H1 (cell line): ENCODE results near the gene PDE4B. TPM values are rescaled to one million over a fixed set of nuclear protein-coding genes. Genes with fewer than 3 reads are reported as not detected.

Experiments used
- CHD7 ChIP-seq: fragments of 300-600 bp; sonication (generic); IDR thresholded peaks from 2 replicates; pipeline ENCODE4 v1.7.1; 2012; ENCODE audit warnings: low read length, moderate library complexity, mild to moderate bottlenecking, inconsistent platforms; ENCODE audit not compliant: insufficient replicate concordance
- MAFK ChIP-seq: IDR thresholded peaks from 2 replicates; pipeline ENCODE4 v1.6.1; 2012; ENCODE audit warnings: low read depth, mild to moderate bottlenecking, improper control_type of control experiment, low read length
- polyA plus RNA-seq, 7 experiments: library from polyadenylated mRNA; depleted of rRNA in 3 of 7; stranded (reverse) in 5 of 7; unstranded in 2 of 7; fragments of >200 nt in 5 of 7; fragments of 200-250 nt in 2 of 7; gene quantifications; 1 replicate in 5 of 7; 2 replicates in 1 of 7; 4 replicates in 1 of 7; pipeline versions ENCODE4 v1.2.1 to v1.2.3, GENCODE V29; 2011 to 2013; ENCODE audit warnings: missing spikeins in 2 of 7, mixed read lengths in 2 of 7
- total RNA-seq: library from RNA; stranded (reverse); fragmentation: NEBNext Ultra II Directional; extraction: Animal tissue kit (Norgen Biotek cat#: 25700); gene quantifications from 2 replicates; pipeline ENCODE4 v1.2.1, GENCODE V29; 2021

PDE4B gene
- total and polyA plus RNA-seq, 2 of the 8 experiments (the other 6 are each of a cell fraction or from before 2014, with no cell fraction given) = 5.0 to 15.1 TPM

DNA sequence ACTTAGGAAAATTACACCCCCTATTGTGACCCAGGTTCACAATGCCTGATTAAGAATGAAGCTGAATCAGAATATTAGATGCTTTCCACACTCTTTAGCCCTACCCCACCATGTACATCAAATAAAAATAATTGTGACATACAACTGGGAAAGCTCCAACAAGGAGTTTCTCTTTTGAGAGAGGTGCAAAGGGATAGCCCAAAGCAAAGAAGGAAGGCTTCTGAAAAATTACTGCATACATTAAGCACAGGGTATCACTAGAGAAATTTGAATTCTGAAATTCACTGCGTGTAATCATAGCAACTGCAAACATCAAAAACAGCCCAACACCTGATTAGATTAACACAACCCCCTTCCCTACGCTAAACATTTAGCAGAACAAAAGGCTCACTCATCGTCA lies 34.1 kb downstream of the PDE4B start (continued):
- TF ChIP-seq CHD7 (no peak), MAFK (no peak)
